ENCODE measurements around the gene ATG7.
"Not testable (repeated sequence)": the region's sequence is repeated elsewhere in the genome, so short reads cannot be mapped to it uniquely, and the experiment has no call there.

The ATG7 gene

GRCh38 chr3:11250902-11251806 lies 21.0 kb upstream of the ATG7 start:
- DNase-seq (ENCODE audit: low spot score): no peak

- DNase-seq (ENCODE audit: low spot score): no peak
Measured at GRCh38 chr3:11251807-11252176, 20.4 kb upstream of the ATG7 start.

- no peak for DNase-seq (ENCODE audit: low spot score)
Measured at GRCh38 chr3:11254876-11255275, 17.3 kb upstream of the ATG7 start.

- not testable (repeated sequence) for DNase-seq (ENCODE audit: low spot score)
Measured at GRCh38 chr3:11255537-11255936, 16.7 kb upstream of the ATG7 start.

GRCh38 chr3:11258958-11259357 lies 13.2 kb upstream of the ATG7 start:
- DNase-seq (ENCODE audit: low spot score): no peak

- DNase-seq (ENCODE audit: low spot score): no peak
Measured at GRCh38 chr3:11260460-11260859, 11.7 kb upstream of the ATG7 start.

- no peak for DNase-seq (ENCODE audit: low spot score)
Measured at GRCh38 chr3:11269007-11269406, 3.2 kb upstream of the ATG7 start.

GRCh38 chr3:11272906-11273574 lies 843 bp downstream of the ATG7 start:
- no peak for DNase-seq (ENCODE audit: low spot score)

- DNase-seq (ENCODE audit: low spot score): no peak
Measured at GRCh38 chr3:11273891-11274291, 1.7 kb downstream of the ATG7 start.

- DNase-seq (ENCODE audit: low spot score): no peak
Measured at GRCh38 chr3:11274566-11275142, 2.5 kb downstream of the ATG7 start.

- no peak for DNase-seq (ENCODE audit: low spot score)
Measured at GRCh38 chr3:11275926-11276325, 3.7 kb downstream of the ATG7 start.

GRCh38 chr3:11276901-11277300 lies 4.7 kb downstream of the ATG7 start:
- DNase-seq (ENCODE audit: low spot score): no peak

GRCh38 chr3:11282250-11283138 lies 10.3 kb downstream of the ATG7 start:
- DNase-seq (ENCODE audit: low spot score): peak; percentile 80

GRCh38 chr3:11283139-11283475 lies 10.9 kb downstream of the ATG7 start:
- no peak for DNase-seq (ENCODE audit: low spot score)

GRCh38 chr3:11284011-11284410 lies 11.8 kb downstream of the ATG7 start:
- no peak for DNase-seq (ENCODE audit: low spot score)

GRCh38 chr3:11285471-11285870 lies 13.3 kb downstream of the ATG7 start:
- DNase-seq (ENCODE audit: low spot score): no peak

GRCh38 chr3:11287404-11287803 lies 15.2 kb downstream of the ATG7 start:
- no peak for DNase-seq (ENCODE audit: low spot score)

- no peak for DNase-seq (ENCODE audit: low spot score)
Measured at GRCh38 chr3:11288021-11288491, 15.9 kb downstream of the ATG7 start.

GRCh38 chr3:11288786-11289637 lies 16.8 kb downstream of the ATG7 start:
- no peak for DNase-seq (ENCODE audit: low spot score)

GRCh38 chr3:11289864-11290263 lies 17.7 kb downstream of the ATG7 start:
- DNase-seq (ENCODE audit: low spot score): no peak
